SK-N-SH (cell line): ENCODE results near the gene ATP11A. TPM values are rescaled to one million over a fixed set of nuclear protein-coding genes. Genes with fewer than 3 reads are reported as not detected.

Source experiments
- CTCF ChIA-PET: fragments of 300-600, 350-600 bp; formaldehyde crosslinking; extraction: SDS; loops from one replicate; lab custom pipeline; 2021; lab: Yijun Ruan, JAX
- POLR2A ChIA-PET: fragments of 350-600 bp; sonication (Branson Sonifier 250); formaldehyde crosslinking; extraction: SDS; loops from one replicate; lab custom pipeline; 2020; ENCODE audit warnings: antibody characterized with exemption, inconsistent platforms; lab: Yijun Ruan, JAX
- DNase-seq: peaks from one replicate; pipeline ENCODE4 v3.0.0; 2012
- H2AFZ ChIP-seq: fragments of 200-600 bp; sonication (generic); 2 replicates; pipeline ENCODE4 v1.8.1; 2016; ENCODE audit warnings: antibody characterized with exemption, mild to moderate bottlenecking, low read depth
- H3F3A ChIP-seq: fragments of 200-600 bp; sonication (generic); replicated peaks from 2 replicates; pipeline ENCODE3; 2016; ENCODE audit warnings: antibody characterized with exemption, mild to moderate bottlenecking; ENCODE audit not compliant: insufficient read depth
- H3K27ac ChIP-seq, 2 experiments: fragments of 200-500 bp in 1 of 2; fragments of 200-600 bp in 1 of 2; sonication (Bioruptor generic) in 1 of 2; sonication (generic), shearing (Covaris generic) in 1 of 2; 2 replicates each; pipeline versions ENCODE4 v1.5.1 to v1.6.1; 2014 to 2016; ENCODE audit warnings: low read depth in 2 of 2, inconsistent platforms in 1 of 2, low read length in 1 of 2, mild to moderate bottlenecking in 1 of 2, mixed read lengths in 1 of 2
- H3K27me3 ChIP-seq: fragments of 200-600 bp; sonication (generic), shearing (Covaris generic); 2 replicates; pipeline ENCODE4 v1.6.1; 2016; ENCODE audit warnings: mixed run types; ENCODE audit not compliant: insufficient read depth
- H3K36me3 ChIP-seq, 2 experiments: fragments of 200-500 bp in 1 of 2; fragments of 200-600 bp in 1 of 2; sonication (Bioruptor generic) in 1 of 2; sonication (generic) in 1 of 2; replicated peaks in 1 of 2; 2 replicates each; pipeline versions ENCODE3 to v1.5.1; 2014 to 2016; ENCODE audit warnings: low read length in 1 of 2, mild to moderate bottlenecking in 1 of 2; ENCODE audit not compliant: insufficient read depth in 2 of 2, control insufficient read depth in 1 of 2
- H3K4me1 ChIP-seq, 2 experiments: fragments of 200-500 bp in 1 of 2; fragments of 200-600 bp in 1 of 2; sonication (Bioruptor generic) in 1 of 2; sonication (generic), shearing (Covaris generic) in 1 of 2; 2 replicates each; pipeline versions ENCODE4 v1.5.1 to v1.6.1; 2014 to 2016; ENCODE audit warnings: low read depth in 1 of 2, low read length in 1 of 2, mixed run types in 1 of 2; ENCODE audit not compliant: insufficient read depth in 2 of 2, control insufficient read depth in 1 of 2
- H3K4me2 ChIP-seq: fragments of 200-600 bp; sonication (generic), shearing (Covaris generic); 2 replicates; pipeline ENCODE4 v1.6.1; 2017; ENCODE audit warnings: mixed run types
- H3K4me3 ChIP-seq, 2 experiments: fragments of 200-500 bp in 1 of 2; fragments of 200-600 bp in 1 of 2; sonication (Bioruptor generic) in 1 of 2; sonication (generic), shearing (Covaris generic) in 1 of 2; 2 replicates each; pipeline versions ENCODE4 v1.5.1 to v1.8.1; 2014 to 2016; ENCODE audit warnings: low read depth in 2 of 2, inconsistent platforms in 1 of 2, low read length in 1 of 2, mild to moderate bottlenecking in 1 of 2, mixed read lengths in 1 of 2, moderate library complexity in 1 of 2
- H3K79me2 ChIP-seq: fragments of 200-600 bp; sonication (generic); 2 replicates; pipeline ENCODE4 v1.8.1; 2017; ENCODE audit warnings: mild to moderate bottlenecking; ENCODE audit not compliant: insufficient read depth
- H3K9ac ChIP-seq: fragments of 200-600 bp; sonication (generic); 2 replicates; pipeline ENCODE4 v1.6.1; 2017; ENCODE audit warnings: mixed run types
- H3K9me2 ChIP-seq: fragments of 200-600 bp; sonication (generic); 2 replicates; pipeline ENCODE4 v1.6.1; 2017; ENCODE audit warnings: mixed run types
- H3K9me3 ChIP-seq: fragments of 200-600 bp; sonication (generic); 2 replicates; pipeline ENCODE4 v1.6.1; 2017; ENCODE audit warnings: mixed run types, mild to moderate bottlenecking, moderate library complexity
- H4K20me1 ChIP-seq: fragments of 200-600 bp; sonication (generic); 2 replicates; pipeline ENCODE4 v1.6.1; 2017; ENCODE audit warnings: mild to moderate bottlenecking, mixed run types; ENCODE audit not compliant: insufficient read depth
- EZH2phosphoT487 ChIP-seq: fragments of 200-600 bp; sonication (generic); IDR thresholded peaks from 2 replicates; pipeline ENCODE4 v1.6.1; 2017; ENCODE audit warnings: low read depth, mixed run types, mild to moderate bottlenecking, antibody characterized with exemption, moderate library complexity, borderline replicate concordance
- GATA2 ChIP-seq: sonication (generic); formaldehyde crosslinking; IDR thresholded peaks from 2 replicates; pipeline ENCODE4 v1.5.0; 2020; ENCODE audit warnings: mild to moderate bottlenecking, missing genetic modification reagents
- IRF3 ChIP-seq: fragments of 150-350 bp; IDR thresholded peaks from 2 replicates; pipeline ENCODE4 v1.6.1; 2016; ENCODE audit warnings: mild to moderate bottlenecking, low read depth, low read length
- MAX ChIP-seq: IDR thresholded peaks from 2 replicates; pipeline ENCODE4 v1.4.0; 2012; ENCODE audit warnings: low read depth
- RCOR1 ChIP-seq: fragments of 150-350 bp; IDR thresholded peaks from 2 replicates; pipeline ENCODE4 v1.6.1; 2017; ENCODE audit warnings: antibody characterized with exemption, low read length
- USF2 ChIP-seq: fragments of 150-350 bp; IDR thresholded peaks from 2 replicates; pipeline ENCODE4 v1.6.1; 2017; ENCODE audit warnings: antibody characterized with exemption, low read length, low read depth, borderline replicate concordance
- WGBS: methylation state at CpG from one replicate; pipeline ENCODE4 v1.1.6; 2017; ENCODE audit warnings: low lambda C conversion rate; 5-methylcytosine and 5-hydroxymethylcytosine counted together
- polyA plus RNA-seq, 3 experiments: library from polyadenylated mRNA; depleted of rRNA; stranded (reverse); fragments of >200 nt; gene quantifications; 2 replicates each; pipeline ENCODE4 v1.2.3, GENCODE V29; 2012

ATP11A gene
- polyA plus RNA-seq, 1 of the 3 experiments (the other 2 are of a cell fraction): 4.1 TPM

- Histone ChIP-seq H3K4me3 (no peak overlapping the region), H3K4me1 (peaks cover 0 to 43% of the 10 kb centered on the region in 2 experiments; a peak in 1 of 4 replicates), H3K9me2 (no peaks in the 10 kb centered on the region), H3K9ac (no peak overlapping the region), H3F3A (no peaks in the 10 kb centered on the region), H3K27me3 (peaks cover 10% of the 10 kb centered on the region; the same call in 1 of the 2 replicates), H3K79me2 (no peaks in the 10 kb centered on the region), H3K27ac (peak overlapping the region in 1 of 2 experiments; percentile 18; a peak in 2 of 4 replicates), H3K4me2 (no peak overlapping the region), H2AFZ (no peak overlapping the region), H3K36me3 (no peaks in the 10 kb centered on the region), H3K9me3 (no peaks in the 10 kb centered on the region), H4K20me1 (no peaks in the 10 kb centered on the region)
- CTCF ChIA-PET: interaction anchor here (0.5 to 1.7 kb wide), 6 partner anchors 8 to 470 kb away, joined by 3 to 11 read pairs (median 4); no protein-coding TSS in a partner anchor
- TF ChIP-seq EZH2phosphoT487: no peak
- TF ChIP-seq RCOR1: 0 out of 2 replicates have a peak, but pooled peaks have one; percentile 5
- TF ChIP-seq MAX: no peak
- POLR2A ChIA-PET: no interaction called here
- peak; percentile 38 for DNase-seq
- 82% methylated on average over 4 of the region's 7 CpGs for WGBS
These were observed 243.8 kb downstream of the ATP11A start for GRCh38 chr13:112933649-112934048.

- 13% methylated on average over 3 of the region's 6 CpGs for WGBS
- peak; percentile 69 for DNase-seq
- Histone ChIP-seq H3K36me3 (no peaks in the 10 kb centered on the region), H3K9me2 (no peaks in the 10 kb centered on the region), H3K9me3 (no peaks in the 10 kb centered on the region), H3K27me3 (peaks cover 6% of the 10 kb centered on the region; the same call in 1 of the 2 replicates), H3K4me3 (no peak overlapping the region), H3F3A (no peaks in the 10 kb centered on the region), H3K9ac (no peak overlapping the region), H3K4me2 (no peak overlapping the region), H3K27ac (peak overlapping the region in 1 of 2 experiments; percentile 28; a peak in 2 of 4 replicates), H4K20me1 (no peaks in the 10 kb centered on the region), H3K79me2 (no peaks in the 10 kb centered on the region), H2AFZ (no peak overlapping the region), H3K4me1 (peaks cover 0 to 39% of the 10 kb centered on the region in 2 experiments; a peak in 1 of 4 replicates)
- CTCF ChIA-PET: interaction anchor here (0.5 to 1.5 kb wide), 5 partner anchors 8 to 470 kb away, joined by 3 to 6 read pairs (median 3); no protein-coding TSS in a partner anchor
- TF ChIP-seq GATA2 (CRISPR knock-in tag): peak; percentile 18; the same call in 1 of the 2 replicates
- no peak for TF ChIP-seq IRF3
- no peak for TF ChIP-seq USF2
- POLR2A ChIA-PET: no interaction called here
These were observed 244.2 kb downstream of the ATP11A start for GRCh38 chr13:112934078-112934477.

Other genes with a start within 250 kb of the ATP11A start
- 16.8 and 16.9 TPM in 2 replicates for gene TUBGCP3, start 101.9 kb upstream of the ATP11A start, polyA plus RNA-seq (2012; rRNA removed)